Stimulated activated CD8-positive, alpha-beta memory T cell treated with anti-CD3 and anti-CD28 coated beads, Interleukin-15, amount 100 ng/mL, for 1 hour (primary cell): ENCODE results near the gene NPHP4.

ENCODE experiments used
- DNase-seq: peaks from one replicate; pipeline ENCODE4 v3.0.0-alpha.2; 2020; ENCODE audit warnings: low read depth

The NPHP4 gene

GRCh38 chr1:5877683-5878530 is 114.3 kb downstream of the NPHP4 start:
- no peak for DNase-seq

- no peak for DNase-seq
Measured at GRCh38 chr1:5877001-5877400, 115.2 kb downstream of the NPHP4 start.

- no peak for DNase-seq
Measured at GRCh38 chr1:5876094-5876650, 116.1 kb downstream of the NPHP4 start.

GRCh38 chr1:5875345-5875910 is 116.8 kb downstream of the NPHP4 start:
- no peak for DNase-seq

GRCh38 chr1:5874416-5875110 is 117.7 kb downstream of the NPHP4 start:
- DNase-seq = no peak

- no peak for DNase-seq
Measured at GRCh38 chr1:5873556-5873955, 118.7 kb downstream of the NPHP4 start.

GRCh38 chr1:5872886-5873285 is 119.3 kb downstream of the NPHP4 start:
- no peak for DNase-seq

- no peak for DNase-seq
Measured at GRCh38 chr1:5868931-5869500, 123.2 kb downstream of the NPHP4 start.

GRCh38 chr1:5865774-5866173 is 126.5 kb downstream of the NPHP4 start:
- no peak for DNase-seq

GRCh38 chr1:5865056-5865455 is 127.2 kb downstream of the NPHP4 start:
- DNase-seq = no peak

GRCh38 chr1:5864256-5864655 is 128.0 kb downstream of the NPHP4 start:
- DNase-seq = no peak

- DNase-seq = no peak
Measured at GRCh38 chr1:5863238-5863637, 129.0 kb downstream of the NPHP4 start.

- DNase-seq = no peak
Measured at GRCh38 chr1:5861871-5862825, 130.1 kb downstream of the NPHP4 start.

- no peak for DNase-seq
Measured at GRCh38 chr1:5860277-5860676, 131.9 kb downstream of the NPHP4 start.

- no peak for DNase-seq
Measured at GRCh38 chr1:5859766-5860165, 132.5 kb downstream of the NPHP4 start.

- DNase-seq = no peak
Measured at GRCh38 chr1:5858844-5859407, 133.3 kb downstream of the NPHP4 start.

- no peak for DNase-seq
Measured at GRCh38 chr1:5858246-5858645, 134.0 kb downstream of the NPHP4 start.

GRCh38 chr1:5857508-5858090 is 134.6 kb downstream of the NPHP4 start:
- no peak for DNase-seq

- DNase-seq = no peak
Measured at GRCh38 chr1:5857011-5857410, 135.2 kb downstream of the NPHP4 start.

GRCh38 chr1:5856246-5856815 is 135.9 kb downstream of the NPHP4 start:
- DNase-seq = no peak
